GM10248 (cell line): ENCODE measurements around the gene ME2.

ENCODE experiments used
- CTCF ChIA-PET: fragments of 300-600 bp; sonication (Branson Sonifier 250); formaldehyde crosslinking; extraction: SDS; loops from one replicate; lab custom pipeline; 2021; ENCODE audit warnings: antibody characterized with exemption; lab: Yijun Ruan, JAX
- POLR2A ChIA-PET: fragments of 350-650 bp; sonication (Branson Sonifier 250); formaldehyde crosslinking; extraction: SDS; loops from one replicate; lab custom pipeline; 2020; ENCODE audit warnings: antibody characterized with exemption; lab: Yijun Ruan, JAX
- DNase-seq: peaks from one replicate; pipeline ENCODE4 v3.0.0; 2012; ENCODE audit errors: extremely low spot score
- TF ChIP-seq, protein P1 (sequence below): IDR thresholded peaks from 2 replicates; pipeline ENCODE4 v1.5.1; 2012; ENCODE audit warnings: mild to moderate bottlenecking, low read depth; ENCODE audit errors: extremely low read depth, missing control alignments, control extremely low read depth

The ME2 gene

DNA sequence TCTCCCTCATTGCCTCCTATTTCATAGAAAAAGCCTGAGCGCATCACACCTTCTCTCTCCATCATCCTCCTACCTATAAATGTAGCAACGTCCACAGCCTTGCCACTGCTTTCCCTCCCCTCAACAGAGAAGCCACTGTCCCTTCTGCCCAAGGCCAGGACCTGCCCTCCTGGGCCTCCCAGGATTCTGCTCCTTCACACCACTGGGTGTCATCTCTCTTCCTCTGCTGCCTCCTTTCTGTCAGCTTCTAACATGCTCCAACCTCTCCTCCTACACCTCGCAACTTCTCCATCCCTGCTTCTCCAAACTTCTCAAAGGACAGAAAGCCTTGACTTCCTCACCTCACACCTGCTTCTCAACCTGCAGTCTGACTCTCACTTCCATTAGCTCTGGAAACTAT, 21.2 kb upstream of the ME2 start:
- POLR2A ChIA-PET: no interaction called here
- TF ChIP-seq, protein P1, sequence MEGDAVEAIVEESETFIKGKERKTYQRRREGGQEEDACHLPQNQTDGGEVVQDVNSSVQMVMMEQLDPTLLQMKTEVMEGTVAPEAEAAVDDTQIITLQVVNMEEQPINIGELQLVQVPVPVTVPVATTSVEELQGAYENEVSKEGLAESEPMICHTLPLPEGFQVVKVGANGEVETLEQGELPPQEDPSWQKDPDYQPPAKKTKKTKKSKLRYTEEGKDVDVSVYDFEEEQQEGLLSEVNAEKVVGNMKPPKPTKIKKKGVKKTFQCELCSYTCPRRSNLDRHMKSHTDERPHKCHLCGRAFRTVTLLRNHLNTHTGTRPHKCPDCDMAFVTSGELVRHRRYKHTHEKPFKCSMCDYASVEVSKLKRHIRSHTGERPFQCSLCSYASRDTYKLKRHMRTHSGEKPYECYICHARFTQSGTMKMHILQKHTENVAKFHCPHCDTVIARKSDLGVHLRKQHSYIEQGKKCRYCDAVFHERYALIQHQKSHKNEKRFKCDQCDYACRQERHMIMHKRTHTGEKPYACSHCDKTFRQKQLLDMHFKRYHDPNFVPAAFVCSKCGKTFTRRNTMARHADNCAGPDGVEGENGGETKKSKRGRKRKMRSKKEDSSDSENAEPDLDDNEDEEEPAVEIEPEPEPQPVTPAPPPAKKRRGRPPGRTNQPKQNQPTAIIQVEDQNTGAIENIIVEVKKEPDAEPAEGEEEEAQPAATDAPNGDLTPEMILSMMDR: no peak
- DNase-seq: no peak

DNA sequence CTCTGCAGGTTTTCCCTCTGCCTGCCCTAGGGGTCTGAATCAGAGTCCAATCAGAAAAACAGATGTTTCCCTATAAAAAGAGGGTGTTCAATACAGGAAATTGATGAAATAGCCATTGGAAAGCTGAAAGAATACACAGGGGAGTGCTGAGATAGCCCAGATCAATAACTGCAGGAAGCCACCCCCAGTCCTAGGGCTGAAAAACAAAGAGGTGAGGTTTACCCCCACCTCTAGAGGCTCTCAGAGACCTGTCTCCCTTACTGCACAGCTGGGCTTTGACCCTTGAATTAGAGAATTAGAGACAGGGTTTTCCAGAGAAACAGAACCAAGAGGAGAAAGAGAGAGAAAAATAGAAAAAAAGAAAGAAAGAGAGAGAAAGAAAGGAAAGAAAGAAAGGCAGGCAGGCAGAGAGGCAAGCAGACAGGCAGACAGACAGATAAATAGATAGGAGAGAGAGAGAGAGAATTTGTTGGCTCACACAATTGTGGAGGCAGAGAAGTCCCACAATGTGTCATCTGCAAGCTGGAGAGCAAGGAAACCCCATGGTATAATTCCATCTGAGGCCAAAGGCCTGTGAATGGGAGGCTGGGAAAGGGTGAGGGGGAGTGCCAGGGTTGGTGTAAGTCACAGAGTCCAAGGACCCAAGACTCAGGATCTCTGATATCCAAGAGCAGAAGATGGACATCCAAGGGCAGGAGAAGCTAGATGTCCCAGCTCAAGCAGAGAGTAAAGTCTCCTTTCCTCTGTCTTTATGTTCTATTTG, 18.9 kb upstream of the ME2 start:
- no peak for DNase-seq
- ChIA-PET CTCF (interaction anchor here (0.9 to 1.7 kb wide), 3 partner anchors 15 to 29 kb away, joined by 3 to 5 read pairs (median 3); no protein-coding TSS in a partner anchor), POLR2A (no interaction called here)
- TF ChIP-seq, protein P1: no peak

More for the DNA sequence above, 21.2 kb upstream of the ME2 start:
- CTCF ChIA-PET: interaction anchor here (1.7 to 2.1 kb wide), 2 partner anchors 9 to 10 kb away, joined by 4 to 7 read pairs; no protein-coding TSS in a partner anchor

DNA sequence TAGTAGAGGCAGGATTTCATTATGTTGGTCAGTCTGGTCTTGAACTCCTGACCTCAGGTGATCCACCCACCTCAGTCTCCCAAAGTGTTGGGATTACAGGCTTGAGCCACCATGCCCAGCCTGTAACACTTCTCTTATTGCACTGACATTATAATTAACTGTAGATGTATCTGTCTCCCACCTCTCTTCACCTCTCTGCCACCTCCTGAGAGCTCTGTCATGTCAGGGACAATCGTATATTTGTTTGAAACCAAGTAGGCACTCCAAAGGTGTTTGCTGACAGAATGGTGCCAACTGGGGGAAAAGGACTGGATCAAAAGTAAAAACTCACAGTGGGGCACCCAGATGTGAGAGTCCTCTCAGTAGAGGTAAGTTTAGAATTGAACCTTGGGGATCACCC, 17.3 kb upstream of the ME2 start:
- ChIA-PET CTCF (interaction anchor here (1.0 to 3.7 kb wide), 3 partner anchors 14 to 41 kb away, joined by 5 to 18 read pairs (median 5); partner anchors contain the start of gene MRO), POLR2A (no interaction called here)
- DNase-seq: no peak
- TF ChIP-seq, protein P1: no peak

- TF ChIP-seq, protein P1: no peak
- no peak for DNase-seq
- ChIA-PET POLR2A (no interaction called here), CTCF (interaction anchor here (0.6 to 3.7 kb wide), 2 partner anchors 14 to 41 kb away, joined by 3 to 18 read pairs; partner anchors contain the start of gene MRO)
Observed at GRCh38 chr18:50862401-50862800, 16.5 kb upstream of the ME2 start.

- DNase-seq: no peak
- ChIA-PET CTCF (interaction anchor here (0.7 to 3.7 kb wide), 3 partner anchors 35 to 45 kb away, joined by 3 to 18 read pairs (median 3); partner anchors contain the start of gene MRO), POLR2A (no interaction called here)
- TF ChIP-seq, protein P1: no peak
Observed at GRCh38 chr18:50863840-50864375, 15.0 kb upstream of the ME2 start.

DNA sequence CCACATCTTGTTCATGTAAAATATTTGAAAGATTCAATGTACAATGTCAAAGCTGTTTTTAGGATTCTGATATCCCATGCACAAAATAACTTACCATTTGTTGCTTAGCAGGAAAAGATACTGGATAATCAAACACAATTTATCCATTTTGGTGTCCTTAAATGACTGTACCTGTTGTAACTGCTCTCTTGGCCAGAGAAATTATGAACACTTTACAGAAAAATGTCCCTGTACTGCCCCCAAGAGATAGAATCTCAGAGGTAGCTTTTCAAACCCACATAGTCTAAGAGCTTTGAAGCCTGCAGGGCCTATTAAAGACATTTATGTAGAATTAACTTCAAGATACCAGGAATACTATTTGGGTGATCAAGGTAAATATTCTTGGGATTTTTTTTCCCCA, 12.2 kb upstream of the ME2 start:
- ChIA-PET POLR2A (no interaction called here), CTCF (interaction anchor here (1.0 to 1.8 kb wide), 10 partner anchors 10 to 101 kb away, joined by 3 to 10 read pairs (median 4); partner anchors contain the start of gene ELAC1)
- TF ChIP-seq, protein P1: peak; percentile 42
- peak; percentile 31 for DNase-seq
